ENCODE data around the gene MRPL12. TPM values are rescaled to one million over a fixed set of nuclear protein-coding genes. Genes with fewer than 3 reads are reported as not detected.

Gene MRPL12
- total RNA-seq, 1 experiment from 2014 or later = 260 TPM

- BruUV-seq (replicated peaks) = no TSS peak
- Histone ChIP-seq H3K9me2 (ENCODE audit: insufficient read depth) (no peaks in the 10 kb centered on the region), H3K4me1 (ENCODE audit: control insufficient read depth in 1 of 2, insufficient read depth in 2 of 2, low read length in 2 of 2) (peaks cover 50% of the 10 kb centered on the region in 2 experiments), H3K9ac (ENCODE audit: low read length) (no peak overlapping the region), H2AFZ (ENCODE audit: low read depth, low read length, poor library complexity, severe bottlenecking) (no peak overlapping the region), H4K20me1 (ENCODE audit: insufficient read depth) (no peaks in the 10 kb centered on the region), H3K27me3 (ENCODE audit: insufficient read depth, low read length) (no peaks in the 10 kb centered on the region), H3K4me3 (replicated peaks in 1 of 2; ENCODE audit: low read depth in 1 of 2, low read length in 2 of 2) (no peak overlapping the region), H3K36me3 (ENCODE audit: control insufficient read depth in 1 of 2, insufficient read depth in 2 of 2, low read length in 2 of 2) (no peaks in the 10 kb centered on the region), H3K4me2 (ENCODE audit: low read length) (no peak overlapping the region), H3K9me3 (ENCODE audit: control insufficient read depth in 1 of 2, insufficient read depth in 1 of 2, low read depth in 1 of 2, low read length in 2 of 2) (no peaks in the 10 kb centered on the region), H3K27ac (ENCODE audit: low read depth, low read length) (no peak overlapping the region), H3K79me2 (ENCODE audit: insufficient read depth, low read length) (no peaks in the 10 kb centered on the region)
- intact Hi-C loops (cut with micrococcal nuclease) = no loop called here
- ChIA-PET RAD21 (ENCODE audit: low non-redundant PET in 1 of 2, low total read pairs in 2 of 2, uncharacterized antibody in 2 of 2, unreplicated experiment in 2 of 2) (no interaction called here), POLR2A (no interaction called here), CTCF (interaction anchor here (1.3 kb wide), 1 partner anchor 12 kb away, joined by 3 read pairs; no protein-coding TSS in a partner anchor)
- no peak for DNase-seq (ENCODE audit: low read depth, low spot score)
- no peak for ATAC-seq
- no peak for TF ChIP-seq TCF7L2 (IDR thresholded peaks at IDR 0.05; ENCODE audit: borderline replicate concordance, extremely low read depth, insufficient read depth, insufficient read length)
- TF ChIP-seq EZH2phosphoT487 (IDR thresholded peaks at IDR 0.05; ENCODE audit: borderline replicate concordance) = no peak
- no peak for TF ChIP-seq ZBTB33 (IDR thresholded peaks at IDR 0.05; ENCODE audit: extremely low read depth, insufficient replicate concordance, low read length)
- no peak for TF ChIP-seq YY1 (IDR thresholded peaks at IDR 0.05; ENCODE audit: extremely low read depth, insufficient replicate concordance, low read depth, low read length)
- no peak for TF ChIP-seq CTCF (IDR thresholded peaks at IDR 0.05 in 2 of 3, conservative IDR thresholded peaks at IDR 0.05 in 1 of 3; ENCODE audit: borderline replicate concordance in 1 of 3, insufficient read depth in 1 of 3, low read depth in 2 of 3, low read length in 2 of 3)
- no peak for TF ChIP-seq ATF3 (IDR thresholded peaks at IDR 0.05)
- no peak for TF ChIP-seq SIN3A (IDR thresholded peaks at IDR 0.05; ENCODE audit: low read depth)
- TF ChIP-seq ELF1 (IDR thresholded peaks at IDR 0.05; ENCODE audit: borderline replicate concordance, low read depth) = no peak
Observed at GRCh38 chr17:81726004-81726403, 22.8 kb downstream of the MRPL12 start.

Data from HCT116 (cell line).